ENCODE data around the gene CCDC51.
"Not testable (repeated sequence)": the region's sequence is repeated elsewhere in the genome, so short reads cannot be mapped to it uniquely, and the experiment has no call there.

CCDC51 gene, protein sequence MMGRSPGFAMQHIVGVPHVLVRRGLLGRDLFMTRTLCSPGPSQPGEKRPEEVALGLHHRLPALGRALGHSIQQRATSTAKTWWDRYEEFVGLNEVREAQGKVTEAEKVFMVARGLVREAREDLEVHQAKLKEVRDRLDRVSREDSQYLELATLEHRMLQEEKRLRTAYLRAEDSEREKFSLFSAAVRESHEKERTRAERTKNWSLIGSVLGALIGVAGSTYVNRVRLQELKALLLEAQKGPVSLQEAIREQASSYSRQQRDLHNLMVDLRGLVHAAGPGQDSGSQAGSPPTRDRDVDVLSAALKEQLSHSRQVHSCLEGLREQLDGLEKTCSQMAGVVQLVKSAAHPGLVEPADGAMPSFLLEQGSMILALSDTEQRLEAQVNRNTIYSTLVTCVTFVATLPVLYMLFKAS

DNA sequence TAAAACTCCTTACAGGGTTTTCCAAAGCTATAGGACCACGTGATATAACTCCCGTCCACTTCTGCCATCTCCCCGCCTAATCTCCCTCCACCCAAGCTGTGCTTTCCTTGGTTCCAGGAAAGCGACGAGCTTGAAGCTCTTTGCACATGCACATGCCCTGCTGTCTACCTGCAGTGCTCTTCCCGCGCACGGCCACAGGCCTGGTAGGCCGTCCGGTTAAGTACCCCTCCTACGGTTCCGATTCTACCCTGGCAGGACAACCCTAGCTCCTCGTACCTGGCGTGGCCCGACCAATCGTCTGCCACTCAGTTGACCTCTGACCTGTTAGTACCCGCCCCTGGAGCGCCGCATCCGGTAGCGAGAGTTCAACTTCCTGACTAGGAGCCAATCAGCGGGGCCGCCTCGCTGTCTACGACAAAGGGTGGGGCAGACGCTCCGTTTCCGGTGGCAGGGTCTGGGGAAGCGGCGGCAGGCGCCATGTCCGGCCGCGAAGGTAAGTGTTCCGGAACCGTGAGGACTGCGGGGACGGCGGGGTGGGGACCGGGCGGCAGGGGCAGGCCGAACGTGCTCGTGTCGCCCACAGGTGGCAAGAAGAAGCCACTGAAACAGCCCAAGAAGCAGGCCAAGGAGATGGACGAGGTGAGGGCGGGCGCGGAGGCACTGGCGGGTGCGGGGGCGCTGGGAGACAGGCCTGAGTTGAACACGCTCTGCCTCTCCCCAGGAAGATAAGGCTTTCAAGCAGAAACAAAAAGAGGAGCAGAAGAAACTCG lies at the start of gene CCDC51, which contains the start of gene TMA7:
Gene CCDC51, minus strand, starts transcription at position 300 of the 770 bp plus-strand sequence. CDS start 4,991 bp downstream, outside the sequence.
Gene TMA7, plus strand, starts transcription at position 438 of the 770 bp plus-strand sequence. Its CDS starts 40 bp downstream, at position 478.
- peak; percentile 94 for FAIRE-seq

DNA sequence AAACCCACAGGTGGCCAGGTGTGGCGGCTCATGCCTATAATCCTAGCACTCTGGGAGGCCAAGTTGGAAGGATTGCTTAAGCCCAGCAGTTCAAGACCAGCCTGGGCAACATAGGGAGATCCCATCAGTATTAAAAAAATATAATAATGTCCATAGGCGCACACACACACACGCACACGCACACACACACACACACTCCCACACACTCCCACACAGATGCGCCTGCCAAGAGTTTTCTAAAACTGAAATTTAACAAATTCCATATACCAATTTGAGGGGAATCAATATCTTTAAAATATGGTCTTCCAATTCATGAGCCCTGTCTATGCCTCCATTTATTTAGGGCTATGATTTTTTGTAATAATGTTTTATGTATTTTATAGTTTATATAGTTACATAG lies 47.0 kb upstream of the CCDC51 start:
- FAIRE-seq: no peak

DNA sequence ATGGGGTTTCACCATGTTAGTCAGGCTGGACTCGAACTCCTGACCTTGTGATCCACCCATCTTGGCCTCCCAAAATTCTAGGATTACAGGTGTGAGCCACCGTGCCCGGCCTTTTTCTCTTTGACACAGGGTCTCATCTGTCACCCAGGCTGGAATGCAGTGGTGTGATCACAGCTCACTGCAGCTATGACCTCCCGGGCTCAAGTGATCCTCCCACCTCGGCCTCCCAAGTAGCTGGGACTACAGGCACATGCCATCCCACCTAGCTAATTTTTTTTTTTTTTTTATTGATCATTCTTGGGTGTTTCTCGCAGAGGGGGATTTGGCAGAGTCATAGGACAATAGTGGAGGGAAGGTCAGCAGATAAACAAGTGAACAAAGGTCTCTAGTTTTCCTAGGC lies 42.9 kb upstream of the CCDC51 start:
- FAIRE-seq: not testable (repeated sequence)

DNA sequence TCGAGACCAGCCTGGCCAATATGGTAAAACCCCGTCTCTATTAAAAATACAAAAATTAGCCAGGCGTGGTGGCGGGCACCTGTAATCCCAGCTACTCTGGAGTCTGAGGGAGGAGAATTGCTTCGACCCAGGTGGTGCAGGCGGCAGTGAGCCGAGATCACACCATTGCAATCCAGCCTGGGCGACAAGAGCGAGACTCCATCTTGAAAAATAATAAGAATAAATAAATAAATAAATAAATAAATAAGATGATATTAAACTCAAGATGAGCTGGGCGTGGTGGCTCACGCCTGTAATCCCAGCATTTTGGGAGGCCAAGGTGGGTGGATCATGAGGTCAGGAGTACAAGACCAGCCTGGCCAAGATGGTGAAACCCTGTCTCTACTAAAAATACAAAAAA lies 41.0 kb upstream of the CCDC51 start:
- not testable (repeated sequence) for FAIRE-seq

DNA sequence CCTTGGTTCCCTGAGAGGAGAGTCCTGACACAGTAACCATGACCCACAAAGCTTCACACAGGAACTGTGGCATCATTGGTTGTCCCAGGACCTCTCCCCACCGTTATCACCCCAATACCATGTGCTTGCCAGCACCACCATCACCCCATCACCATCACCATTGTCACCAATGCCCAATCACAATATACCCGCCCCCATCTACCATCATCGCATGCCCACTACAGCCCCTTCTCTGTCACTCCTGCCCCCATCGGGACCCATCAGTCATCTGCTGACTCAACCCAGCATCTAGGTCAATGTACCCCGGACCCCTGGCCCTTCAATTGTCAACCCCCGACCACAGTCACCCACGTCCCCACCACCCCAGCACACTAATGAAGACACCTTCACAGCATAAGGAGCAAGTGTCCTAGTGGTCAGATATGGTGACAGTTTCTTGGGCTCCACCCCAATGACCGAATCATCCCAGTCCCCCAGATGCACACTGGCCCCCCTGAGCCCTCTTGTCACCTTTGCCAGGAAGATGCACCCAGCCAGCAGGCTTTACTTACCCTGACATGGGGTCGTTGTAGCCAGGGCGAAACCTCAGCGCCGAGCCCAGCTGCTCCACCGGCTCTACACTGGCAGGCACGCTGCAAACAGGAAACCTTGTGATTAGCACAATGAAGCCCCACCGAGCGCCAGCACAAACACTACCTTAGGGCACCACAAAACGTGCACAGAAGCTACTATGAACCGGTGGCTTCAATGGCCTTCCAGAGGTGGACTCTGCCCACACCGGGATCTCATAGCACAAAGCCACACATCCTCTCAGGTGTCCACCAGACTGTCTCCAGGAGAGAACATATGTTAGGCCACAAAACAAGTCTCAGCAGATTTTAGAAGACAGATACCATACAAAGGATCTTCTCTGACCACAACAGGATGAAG lies 39.0 kb upstream of the CCDC51 start:
- FAIRE-seq: no peak

DNA sequence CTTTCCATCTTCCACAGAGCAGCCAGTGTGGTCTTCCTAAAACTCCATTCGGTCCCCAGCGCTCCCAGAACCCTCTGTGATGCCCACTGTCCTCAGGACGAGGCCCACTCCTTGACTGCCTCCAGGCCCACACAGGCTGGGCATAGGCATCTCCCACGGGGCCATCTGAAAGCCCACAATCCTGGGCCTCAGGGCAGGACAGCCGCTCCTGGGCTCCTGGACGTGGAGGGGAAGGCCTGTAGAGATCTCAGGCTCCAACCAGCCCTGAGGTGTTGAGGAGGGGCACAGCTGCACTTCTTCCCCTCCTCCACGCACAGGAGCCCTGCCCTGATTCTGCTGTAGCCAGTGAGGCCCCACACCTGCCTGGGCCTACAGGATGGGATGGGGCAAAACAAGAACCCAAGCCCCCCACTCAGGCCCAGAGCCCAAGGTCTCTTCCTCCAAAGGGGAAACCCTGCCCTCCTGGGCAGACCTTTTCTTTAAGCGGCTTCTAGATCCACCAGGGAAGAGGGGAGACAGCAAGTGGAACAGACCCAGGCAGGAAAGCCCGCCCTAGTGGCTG lies 38.1 kb upstream of the CCDC51 start:
- FAIRE-seq: no peak

DNA sequence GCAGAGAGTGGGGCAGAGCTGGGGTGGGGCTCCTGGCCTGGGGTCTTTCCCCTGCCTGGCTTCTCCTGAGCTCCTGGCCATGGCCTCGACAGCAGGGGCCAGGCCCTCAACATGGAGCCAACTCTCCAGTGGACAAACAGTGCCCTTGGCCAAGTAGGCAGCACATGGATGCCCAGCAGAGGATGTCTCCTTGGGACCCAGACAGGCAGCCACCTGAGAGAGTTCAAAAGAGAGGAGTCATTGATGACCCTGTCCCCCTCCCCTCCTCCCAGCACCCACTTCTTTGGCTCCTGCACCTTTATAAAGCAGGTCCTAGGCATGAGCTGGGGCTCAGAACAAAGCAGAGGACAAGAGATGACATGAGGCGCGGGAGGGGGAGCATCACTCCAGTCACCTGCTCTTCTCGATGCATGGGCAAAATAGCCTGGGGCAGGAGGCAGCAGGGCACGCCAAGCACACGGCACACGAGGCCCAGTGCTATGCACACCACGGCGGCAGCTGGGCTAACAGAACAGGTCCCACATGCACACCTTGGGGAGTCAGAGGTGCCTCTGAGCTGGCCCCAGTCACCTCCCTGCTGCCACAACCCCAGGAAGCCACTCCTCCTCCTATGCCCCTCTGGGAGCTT lies 36.6 kb upstream of the CCDC51 start:
- no peak for FAIRE-seq

DNA sequence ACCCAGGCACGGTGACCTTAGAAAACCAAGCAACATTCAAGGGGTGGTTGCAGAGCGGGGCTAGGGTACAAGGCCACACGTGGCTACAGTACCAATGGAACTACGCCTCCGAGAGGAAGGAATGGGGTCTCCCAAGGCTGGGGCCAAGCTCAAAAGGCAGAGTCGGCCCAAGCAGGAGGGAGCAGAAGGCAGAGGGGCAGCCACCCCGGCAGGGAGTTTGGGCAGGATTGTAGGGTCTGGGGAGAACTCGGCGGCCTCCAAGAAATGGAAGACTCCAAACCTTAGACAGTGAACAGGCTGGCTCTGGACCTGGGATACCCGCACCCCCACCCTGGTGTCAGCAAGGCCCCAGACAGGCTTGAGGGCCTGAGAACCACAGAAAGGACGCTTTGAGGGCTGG lies 35.3 kb upstream of the CCDC51 start:
- FAIRE-seq: no peak

DNA sequence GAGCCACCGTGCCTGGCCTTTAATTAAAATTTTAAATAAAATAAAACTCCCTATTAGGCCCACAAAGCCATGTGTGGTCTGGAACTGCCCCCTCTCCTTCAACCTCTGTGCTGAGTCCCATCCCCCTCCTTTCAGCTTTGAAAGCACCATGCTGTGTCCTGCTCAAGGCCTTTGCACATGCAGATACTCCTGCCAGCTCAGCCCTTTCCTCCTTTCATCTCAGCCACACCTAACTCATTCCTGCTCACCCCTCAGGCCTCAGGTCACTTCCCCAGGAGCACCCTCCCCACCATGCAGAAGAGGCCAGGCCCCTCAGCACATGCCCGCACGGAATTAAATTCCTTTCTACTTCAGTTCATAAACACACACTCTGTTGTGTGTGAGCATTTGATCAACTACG lies 34.7 kb upstream of the CCDC51 start:
- FAIRE-seq: no peak

DNA sequence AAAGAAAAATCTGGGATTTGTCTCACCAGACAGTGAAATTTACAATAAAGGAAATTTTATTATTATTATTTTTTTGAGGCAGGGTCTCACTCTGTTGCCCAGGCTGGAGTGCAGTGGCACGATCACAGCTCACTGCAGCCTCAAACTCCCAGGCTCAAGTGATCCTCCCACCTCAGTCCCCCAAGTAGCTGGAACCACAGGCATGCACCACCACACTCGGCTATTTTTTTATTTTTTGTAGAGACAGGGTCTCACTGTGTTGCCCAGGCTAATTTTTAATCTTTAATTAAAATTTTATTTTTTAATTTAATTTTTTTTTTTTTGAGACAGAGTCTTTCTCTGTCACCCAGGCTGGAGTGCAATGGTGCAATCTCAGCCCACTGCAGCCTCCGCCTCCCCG lies 34.1 kb upstream of the CCDC51 start:
- FAIRE-seq: not testable (repeated sequence)

DNA sequence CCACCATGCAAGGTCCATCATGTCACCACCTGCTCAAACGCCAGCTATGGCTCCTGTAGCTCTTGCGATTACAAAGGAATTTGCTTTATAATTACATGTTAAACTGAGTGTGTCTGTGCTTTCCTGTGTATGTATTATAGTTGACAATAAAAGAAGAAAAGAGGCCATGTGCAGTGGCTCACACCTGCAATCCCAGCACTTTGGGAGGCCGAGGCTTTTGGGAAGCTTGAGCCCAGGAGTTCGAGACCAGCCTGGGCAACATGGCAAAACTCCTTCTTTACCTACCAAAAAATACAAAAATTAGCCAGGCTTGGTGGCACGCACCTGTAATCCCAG lies 33.7 kb upstream of the CCDC51 start:
- no peak for FAIRE-seq

DNA sequence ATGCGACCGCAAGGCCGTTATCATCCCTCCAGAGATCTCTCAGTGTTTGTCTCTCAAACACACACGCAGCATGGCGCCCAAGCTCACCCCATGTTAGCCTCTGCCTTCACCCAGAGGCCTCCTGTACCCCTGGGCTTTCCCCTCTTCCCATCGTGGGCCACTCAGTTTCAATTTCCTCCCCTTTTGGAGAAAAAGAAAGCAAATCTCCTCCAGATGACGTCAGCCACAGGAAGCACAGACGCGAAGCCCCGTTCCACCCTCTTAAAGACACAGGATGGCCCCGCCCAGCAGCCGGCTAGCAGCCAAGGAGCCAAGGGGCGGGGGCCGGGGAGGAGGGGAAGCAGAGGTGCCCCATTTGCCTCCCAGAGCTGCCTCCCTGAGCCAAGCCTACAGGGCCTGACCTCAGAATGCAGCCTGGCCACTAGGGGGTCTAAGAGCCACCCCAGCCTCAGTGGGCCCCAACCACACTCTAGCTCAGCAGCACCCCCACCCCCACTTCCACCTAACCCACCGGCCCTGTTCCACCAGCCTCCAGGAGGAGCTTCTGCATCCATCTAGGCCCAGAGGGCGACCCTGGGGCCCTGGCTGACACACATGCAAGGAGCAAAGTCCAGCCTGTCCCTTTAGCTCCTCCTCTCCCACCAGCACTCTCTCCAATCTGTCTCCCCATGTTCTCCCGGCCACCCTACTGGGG lies 33.2 kb upstream of the CCDC51 start:
- peak; percentile 29 for FAIRE-seq

DNA sequence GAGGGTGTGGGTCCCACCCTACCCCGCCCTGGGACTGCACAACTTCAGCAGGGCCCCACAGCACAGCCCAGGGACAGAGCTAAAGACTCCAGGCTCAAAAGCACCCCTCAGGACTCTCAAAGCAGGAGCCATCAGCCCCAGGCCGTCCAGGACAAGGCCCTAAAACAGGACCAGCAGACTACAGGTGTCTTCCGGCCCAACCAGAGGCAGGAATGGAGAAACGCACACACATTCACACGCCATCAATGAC lies 32.7 kb upstream of the CCDC51 start:
- FAIRE-seq: no peak

DNA sequence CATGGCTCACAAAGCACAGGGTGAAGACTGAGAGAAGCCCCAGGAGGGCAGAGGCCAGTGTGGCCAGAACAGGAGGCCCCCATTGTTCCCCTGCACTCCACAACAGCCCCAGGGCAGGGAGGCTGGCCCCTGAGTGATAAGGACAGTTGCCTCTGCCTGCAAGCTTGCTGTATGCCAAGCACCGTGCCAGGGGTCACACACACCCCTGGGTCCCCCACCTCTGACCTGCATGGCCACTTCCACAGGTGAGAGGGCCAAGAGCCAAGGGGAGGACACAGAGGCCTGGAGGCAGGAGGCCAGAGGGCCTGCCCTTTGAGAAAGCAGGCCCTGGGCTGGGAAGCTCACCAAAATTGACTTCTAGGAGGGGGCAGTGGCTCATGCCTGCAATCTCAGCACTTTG lies 30.4 kb upstream of the CCDC51 start:
- no peak for FAIRE-seq

DNA sequence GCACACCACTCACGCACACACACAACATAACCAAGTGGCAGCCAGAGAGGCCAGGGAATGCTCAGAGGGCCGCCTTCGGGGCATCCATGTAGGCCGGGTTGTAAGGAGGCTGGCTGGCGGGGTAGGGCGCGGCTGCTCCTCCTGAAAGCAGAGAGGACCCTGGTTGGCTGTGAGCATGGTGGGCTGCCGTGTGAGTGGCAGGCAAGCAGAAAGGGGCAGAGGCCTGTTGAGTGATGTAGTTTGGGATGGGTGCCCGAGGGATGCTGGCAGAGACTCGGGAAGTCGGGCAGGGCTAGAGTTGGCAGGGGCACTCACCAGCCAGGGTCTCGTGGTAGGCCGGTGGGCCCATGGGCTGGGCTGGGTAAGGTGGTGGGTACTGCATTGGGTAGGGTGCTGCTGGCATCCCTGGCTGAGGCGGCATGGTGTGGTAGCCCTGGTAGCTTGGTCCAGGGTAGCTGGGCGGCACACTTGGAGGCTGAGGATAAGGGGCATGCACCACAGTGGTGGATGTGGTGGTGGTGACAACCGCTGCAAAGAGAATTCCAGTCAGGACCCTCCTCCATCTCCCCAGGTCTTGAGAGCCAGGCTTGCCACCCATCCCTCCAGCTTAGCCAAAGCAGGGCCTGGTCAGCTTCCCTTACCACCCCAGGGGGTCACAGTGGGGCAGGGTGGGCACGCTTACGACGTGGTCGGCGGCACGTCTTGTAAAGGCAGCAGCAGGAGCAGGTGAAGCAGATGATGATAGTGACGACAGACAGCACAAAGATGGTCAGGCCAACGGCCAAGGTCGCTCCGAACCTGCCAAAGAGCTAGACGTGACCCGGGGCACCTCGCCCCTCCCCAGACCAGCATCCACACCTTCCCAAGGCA lies 29.4 kb upstream of the CCDC51 start:
- no peak for FAIRE-seq

DNA sequence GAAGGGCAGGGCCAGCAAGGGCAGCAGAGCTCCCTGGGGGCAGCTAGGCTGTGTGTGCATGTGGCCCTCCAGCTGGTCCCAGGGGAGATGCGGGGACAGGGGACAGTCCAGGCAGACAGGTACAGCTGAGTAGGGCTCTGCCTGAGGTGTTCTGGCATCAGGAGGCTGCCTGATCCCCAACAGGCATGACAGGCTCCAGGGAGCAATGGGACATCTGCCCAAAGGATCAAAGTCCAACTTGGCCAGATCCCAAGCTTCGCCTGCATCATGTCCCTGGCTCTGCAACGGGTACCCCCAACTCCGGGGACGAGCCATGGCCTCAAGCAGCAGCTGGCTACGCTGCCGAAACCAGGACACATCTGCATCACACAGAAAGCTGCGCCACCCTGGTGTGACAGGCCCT lies 28.4 kb upstream of the CCDC51 start:
- no peak for FAIRE-seq

DNA sequence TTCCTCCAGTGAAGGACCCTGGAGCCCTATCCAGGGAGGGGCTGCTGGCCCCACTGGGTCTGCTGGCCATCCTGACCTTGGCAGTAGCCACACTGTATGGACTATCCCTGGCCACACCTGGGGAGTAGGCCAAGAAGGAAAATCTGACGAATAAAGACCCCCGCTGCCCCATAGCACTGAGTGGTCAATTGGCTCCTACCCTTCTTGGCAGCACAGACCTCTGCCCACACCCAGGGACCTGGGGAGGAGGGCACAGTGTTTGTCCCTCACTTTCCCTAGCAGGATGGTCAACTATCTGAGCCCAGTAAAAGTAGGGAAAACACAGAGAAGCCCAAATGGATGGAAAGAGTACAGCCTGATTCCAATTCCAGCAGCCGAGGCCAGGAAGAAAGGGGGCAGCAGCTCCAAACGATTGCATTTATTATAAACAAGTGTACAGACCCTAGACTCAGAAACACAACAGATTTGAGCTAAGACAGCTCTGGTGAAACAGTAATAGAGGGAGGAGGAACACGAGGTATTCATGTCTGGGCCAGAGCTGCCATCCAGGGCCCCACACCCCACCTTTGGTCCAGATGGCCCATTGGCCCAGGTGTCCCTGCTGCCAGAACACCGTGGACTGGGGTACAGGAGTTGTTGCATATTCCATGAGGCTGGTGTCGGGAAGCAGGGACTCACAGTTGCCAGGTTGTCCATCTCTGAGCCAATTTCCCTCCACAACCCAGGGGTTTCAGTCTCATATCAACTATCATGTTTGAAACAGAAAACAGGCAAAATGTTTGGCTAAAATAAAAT lies 27.8 kb upstream of the CCDC51 start:
- no peak for FAIRE-seq

DNA sequence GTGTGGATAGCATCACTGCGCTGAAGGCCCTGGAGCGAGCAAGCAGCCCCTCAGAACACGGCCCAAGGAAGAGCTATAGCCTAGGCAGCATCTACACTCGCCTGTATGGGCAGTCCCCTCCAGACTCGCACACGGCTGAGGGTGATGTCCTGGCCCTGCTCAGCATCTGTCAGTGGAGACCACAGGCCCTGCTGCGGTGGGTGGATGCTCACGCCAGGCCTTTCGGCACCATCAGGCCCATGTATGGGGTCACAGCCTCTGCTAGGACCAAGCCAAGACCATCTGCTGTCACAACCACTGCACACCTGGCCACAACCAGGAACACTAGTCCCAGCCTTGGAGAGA lies 27.2 kb upstream of the CCDC51 start:
- FAIRE-seq: no peak

DNA sequence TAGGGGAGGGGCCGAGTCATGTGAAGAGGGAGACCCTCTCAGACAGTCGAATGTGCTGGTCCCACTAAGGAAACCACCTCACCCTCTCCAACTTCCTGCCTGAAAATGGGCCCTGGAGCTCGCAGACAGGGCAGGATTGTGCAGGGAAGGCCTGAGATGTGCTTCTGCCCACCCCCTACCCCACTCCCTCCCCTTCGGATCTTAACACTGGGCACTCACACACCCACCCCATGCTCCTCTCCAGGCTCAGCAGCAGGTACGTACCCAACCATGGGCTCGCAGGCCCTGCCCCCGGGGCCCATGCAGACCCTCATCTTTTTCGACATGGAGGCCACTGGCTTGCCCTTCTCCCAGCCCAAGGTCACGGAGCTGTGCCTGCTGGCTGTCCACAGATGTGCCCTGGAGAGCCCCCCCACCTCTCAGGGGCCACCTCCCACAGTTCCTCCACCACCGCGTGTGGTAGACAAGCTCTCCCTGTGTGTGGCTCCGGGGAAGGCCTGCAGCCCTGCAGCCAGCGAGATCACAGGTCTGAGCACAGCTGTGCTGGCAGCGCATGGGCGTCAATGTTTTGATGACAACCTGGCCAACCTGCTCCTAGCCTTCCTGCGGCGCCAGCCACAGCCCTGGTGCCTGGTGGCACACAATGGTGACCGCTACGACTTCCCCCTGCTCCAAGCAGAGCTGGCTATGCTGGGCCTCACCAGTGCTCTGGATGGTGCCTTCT lies 26.6 kb upstream of the CCDC51 start:
- no peak for FAIRE-seq
